Esophagus squamous epithelium (tissue), 5 donors: Measurements from ENCODE around the gene RHEBL1. TPM values are rescaled to one million over a fixed set of nuclear protein-coding genes. Genes with fewer than 3 reads are reported as not detected.

ENCODE experiments used
- DNase-seq: peaks from one replicate; lab custom pipeline; 2025; lab: John Stamatoyannopoulos, UW
- H3K27ac ChIP-seq, 4 donors: fragments of 200-600 bp; sonication (generic); one replicate each; pipeline ENCODE4 v1.5.1; 2016 to 2019; ENCODE audit warnings: mild to moderate bottlenecking in 1 of 4
- H3K27me3 ChIP-seq, 4 donors: fragments of 200-600 bp; sonication (generic); 1 replicate in 3 of 4; 2 replicates in 1 of 4; pipeline versions ENCODE4 v1.5.1 to v1.6.0; 2017 to 2021; ENCODE audit warnings: antibody characterized with exemption in 1 of 4
- H3K36me3 ChIP-seq, 3 donors: fragments of 200-600 bp; sonication (generic); one replicate each; pipeline ENCODE4 v1.5.1; 2016 to 2019
- H3K4me1 ChIP-seq, 3 donors: fragments of 200-600 bp; sonication (generic); one replicate each; pipeline ENCODE4 v1.5.1; 2017 to 2019
- H3K4me3 ChIP-seq, 4 donors: fragments of 200-600 bp; sonication (generic); 1 replicate in 3 of 4; 2 replicates in 1 of 4; pipeline ENCODE4 v1.5.1; 2016 to 2019; ENCODE audit warnings: mild to moderate bottlenecking in 2 of 4, moderate library complexity in 1 of 4
- H3K9me3 ChIP-seq, 3 donors: fragments of 200-600 bp; sonication (generic); one replicate each; pipeline ENCODE4 v1.5.1; 2016 to 2019
- POLR2A ChIP-seq, 4 donors: fragments of 450-650 bp; IDR thresholded peaks; one replicate each; pipeline ENCODE4 v1.6.1; 2017; ENCODE audit warnings: antibody characterized with exemption in 4 of 4, mild to moderate bottlenecking in 4 of 4, moderate library complexity in 3 of 4
- WGBS, 2 donors: methylation state at CpG; one replicate each; pipeline ENCODE4 v1.1.5; 2018; 5-methylcytosine and 5-hydroxymethylcytosine counted together
- intact Hi-C: fragments of 100-400 bp; cut with DNase I; formaldehyde crosslinking; loops from one replicate; pipeline ENCODE4 v1.15.0; 2022
- total RNA-seq, 4 donors: library from RNA; depleted of rRNA; stranded (reverse); fragments of >200 nt; gene quantifications; one replicate each; pipeline ENCODE4 v1.1.0, GENCODE V29; 2016
- TF ChIP-seq, protein P1 (sequence below), 6 experiments: fragments of 450-650 bp in 4 of 6; fragments of 200-600 bp in 2 of 6; sonication (generic) in 2 of 6; IDR thresholded peaks; one replicate each; pipeline ENCODE4 v1.5.1; 2016 to 2019; ENCODE audit warnings: antibody characterized with exemption in 6 of 6, mild to moderate bottlenecking in 4 of 6, moderate library complexity in 4 of 6
- donor health status: DM: yes; HTN: yes; CAD: no.

RHEBL1 gene
- total RNA-seq, 4 donors from 2014 or later: 0.23 to 0.44 TPM; not detected in 2

GRCh38 chr12:49033611-49034285 lies 36.0 kb downstream of the RHEBL1 start:
- H3K4me3 ChIP-seq: no peak overlapping the region

GRCh38 chr12:49032679-49033447 lies 36.9 kb downstream of the RHEBL1 start:
- Histone ChIP-seq H3K36me3 (peaks cover 74 to 100% (median 75%) of the 10 kb centered on the region in 3 donors), H3K27me3 (no peaks in the 10 kb centered on the region), H3K4me1 (no peaks in the 10 kb centered on the region), H3K27ac (no peak overlapping the region), H3K9me3 (no peaks in the 10 kb centered on the region), H3K4me3 (no peak overlapping the region)
- TF ChIP-seq, protein P1, sequence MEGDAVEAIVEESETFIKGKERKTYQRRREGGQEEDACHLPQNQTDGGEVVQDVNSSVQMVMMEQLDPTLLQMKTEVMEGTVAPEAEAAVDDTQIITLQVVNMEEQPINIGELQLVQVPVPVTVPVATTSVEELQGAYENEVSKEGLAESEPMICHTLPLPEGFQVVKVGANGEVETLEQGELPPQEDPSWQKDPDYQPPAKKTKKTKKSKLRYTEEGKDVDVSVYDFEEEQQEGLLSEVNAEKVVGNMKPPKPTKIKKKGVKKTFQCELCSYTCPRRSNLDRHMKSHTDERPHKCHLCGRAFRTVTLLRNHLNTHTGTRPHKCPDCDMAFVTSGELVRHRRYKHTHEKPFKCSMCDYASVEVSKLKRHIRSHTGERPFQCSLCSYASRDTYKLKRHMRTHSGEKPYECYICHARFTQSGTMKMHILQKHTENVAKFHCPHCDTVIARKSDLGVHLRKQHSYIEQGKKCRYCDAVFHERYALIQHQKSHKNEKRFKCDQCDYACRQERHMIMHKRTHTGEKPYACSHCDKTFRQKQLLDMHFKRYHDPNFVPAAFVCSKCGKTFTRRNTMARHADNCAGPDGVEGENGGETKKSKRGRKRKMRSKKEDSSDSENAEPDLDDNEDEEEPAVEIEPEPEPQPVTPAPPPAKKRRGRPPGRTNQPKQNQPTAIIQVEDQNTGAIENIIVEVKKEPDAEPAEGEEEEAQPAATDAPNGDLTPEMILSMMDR (IDR thresholded peaks at IDR 0.05): no peak
- TF ChIP-seq POLR2A (IDR thresholded peaks at IDR 0.05): no peak
- intact Hi-C loops: no loop called here
- 60% methylated on average over 1 of the region's 3 CpGs; no CpG with 5 or more reads in 1 of the 2 donors for WGBS, 2 donors
- DNase-seq: no peak

More at GRCh38 chr12:49033611-49034285, 36.0 kb downstream of the RHEBL1 start:
- TF ChIP-seq, protein P1 (IDR thresholded peaks at IDR 0.05): no peak
- no peak for TF ChIP-seq POLR2A (IDR thresholded peaks at IDR 0.05)
- DNase-seq: no peak
- Histone ChIP-seq H3K27me3 (no peaks in the 10 kb centered on the region), H3K36me3 (peaks cover 75 to 100% (median 75%) of the 10 kb centered on the region in 3 donors), H3K9me3 (no peaks in the 10 kb centered on the region), H3K27ac (no peak overlapping the region), H3K4me1 (no peaks in the 10 kb centered on the region)
- intact Hi-C loops: no loop called here
- WGBS, 2 donors: 64 to 76% methylated on average over 6 to 8 of the region's 12 CpGs

DNA sequence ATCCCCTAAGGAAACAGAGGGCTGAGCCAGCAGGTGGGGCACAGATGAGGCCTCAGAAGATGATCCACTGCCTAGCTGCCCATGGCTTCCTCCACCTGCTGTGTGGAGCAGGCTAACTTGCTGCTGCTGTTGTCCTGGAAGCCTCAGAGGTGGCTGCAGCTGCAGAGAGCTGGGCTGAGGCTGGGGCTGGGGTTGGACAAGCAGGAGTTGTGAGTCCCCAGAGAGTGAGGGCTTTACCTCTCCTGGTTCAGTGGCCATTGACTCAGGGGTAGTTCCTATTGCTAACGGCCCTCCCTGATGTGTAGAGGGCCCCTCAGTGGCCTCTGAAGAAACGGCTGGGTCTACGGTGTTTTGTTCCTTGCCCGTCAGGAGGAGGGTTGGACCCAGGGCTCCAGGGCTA lies 37.5 kb downstream of the RHEBL1 start:
- TF ChIP-seq, protein P1 (IDR thresholded peaks at IDR 0.05): no peak
- TF ChIP-seq POLR2A (IDR thresholded peaks at IDR 0.05): no peak
- Histone ChIP-seq H3K27ac (no peak overlapping the region), H3K4me3 (no peak overlapping the region), H3K36me3 (peaks cover 74 to 100% (median 75%) of the 10 kb centered on the region in 3 donors), H3K4me1 (no peaks in the 10 kb centered on the region), H3K9me3 (no peaks in the 10 kb centered on the region), H3K27me3 (no peaks in the 10 kb centered on the region)
- intact Hi-C loops: no loop called here
- DNase-seq: no peak
- WGBS, 2 donors: no CpG with 5 or more reads among the region's 4 CpGs

- no peak for DNase-seq
- H3K36me3 ChIP-seq: peaks cover 72 to 100% (median 77%) of the 10 kb centered on the region in 3 donors
- intact Hi-C loops: no loop called here
- no peak overlapping the region for H3K4me3 ChIP-seq
- no peak overlapping the region for H3K27ac ChIP-seq
- H3K27me3 ChIP-seq: no peaks in the 10 kb centered on the region
- 85 to 91% methylated on average over 2 to 6 of the region's 8 CpGs for WGBS, 2 donors
- H3K4me1 ChIP-seq: no peaks in the 10 kb centered on the region
- no peaks in the 10 kb centered on the region for H3K9me3 ChIP-seq
- TF ChIP-seq, protein P1 (IDR thresholded peaks at IDR 0.05): no peak
- TF ChIP-seq POLR2A (IDR thresholded peaks at IDR 0.05): no peak
Observed at GRCh38 chr12:49031573-49032161, 38.1 kb downstream of the RHEBL1 start.
